ENCODE data around the gene ELMOD1.

DNA sequence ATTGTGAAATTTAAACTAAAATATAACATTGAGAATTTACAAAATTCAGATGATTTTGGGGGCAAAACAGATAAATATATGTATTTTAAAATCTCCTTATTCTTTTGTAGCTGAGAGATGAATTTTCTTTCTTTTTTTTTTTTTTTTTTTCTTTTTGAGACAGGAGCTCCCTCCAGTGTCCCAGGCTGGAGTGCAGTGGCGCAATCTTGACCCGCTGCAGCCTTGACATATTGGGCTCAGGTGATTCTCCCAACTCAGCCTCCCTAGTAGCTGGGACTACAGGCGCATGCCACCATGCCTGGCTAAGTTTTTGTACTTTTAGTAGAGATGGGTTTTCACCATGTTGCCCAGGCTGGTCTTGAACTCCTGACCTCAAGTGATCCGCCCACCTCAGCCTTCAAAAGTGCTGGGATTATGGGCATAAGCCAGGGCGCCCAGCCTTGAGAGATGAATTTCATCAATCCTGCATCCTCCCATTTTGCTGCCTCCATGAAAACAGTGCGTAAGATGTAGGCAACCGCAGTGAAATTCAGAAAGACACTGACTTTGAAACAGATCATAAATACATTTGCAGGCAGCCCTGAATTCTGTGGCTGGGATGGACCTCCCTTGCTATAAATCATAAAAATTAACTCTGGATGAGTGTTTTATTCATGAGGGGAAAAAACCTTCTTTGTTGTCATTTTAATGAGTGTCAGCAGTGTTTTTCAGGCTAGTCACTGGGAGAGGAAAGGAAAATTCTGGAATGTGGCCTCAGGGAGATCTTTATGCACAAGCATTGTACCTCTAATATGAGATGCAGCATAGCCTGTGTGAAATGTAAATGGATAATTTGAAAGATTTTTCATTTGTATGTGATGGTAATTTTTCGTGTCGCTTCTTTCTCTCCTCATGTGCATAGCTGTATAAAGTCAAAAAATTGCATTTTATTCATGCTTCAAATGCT, 14.4 kb downstream of the ELMOD1 start:
- TF ChIP-seq POLR2AphosphoS5 (IDR thresholded peaks at IDR 0.05; ENCODE audit: borderline replicate concordance, low read depth, low read length) (no peak), EZH2 (IDR thresholded peaks at IDR 0.05) (no peak)
